GM19395 (cell line): ENCODE results near the gene RAB9A.
"Not testable (repeated sequence)": the region's sequence is repeated elsewhere in the genome, so short reads cannot be mapped to it uniquely, and the experiment has no call there.

Source experiments
- ATAC-seq: cut with Tn5 transposase; IDR thresholded peaks from one replicate; pipeline ENCODE4 v1.9.1; 2021; ENCODE audit warnings: mild to moderate bottlenecking, moderate library complexity; ENCODE audit not compliant: unreplicated experiment

Gene RAB9A

GRCh38 chrX:13688958-13689740 is at the start of gene RAB9A:
Gene RAB9A, plus strand, starts transcription at chrX:13689128. Its CDS starts 19,619 bp downstream, at chrX:13708747.
- ATAC-seq, result peak; percentile 79

- not testable (repeated sequence) for ATAC-seq
Observed at GRCh38 chrX:13641684-13642083, 47.2 kb upstream of the RAB9A start.

- no peak for ATAC-seq
Observed at GRCh38 chrX:13645464-13646153, 43.3 kb upstream of the RAB9A start.

GRCh38 chrX:13646154-13646549 is 42.8 kb upstream of the RAB9A start:
- no peak for ATAC-seq

GRCh38 chrX:13647709-13648212 is 41.2 kb upstream of the RAB9A start:
- no peak for ATAC-seq

GRCh38 chrX:13648336-13648735 is 40.6 kb upstream of the RAB9A start:
- ATAC-seq, result not testable (repeated sequence)

- ATAC-seq, result no peak
Observed at GRCh38 chrX:13649838-13650237, 39.1 kb upstream of the RAB9A start.

- ATAC-seq, result no peak
Observed at GRCh38 chrX:13650318-13650717, 38.6 kb upstream of the RAB9A start.

GRCh38 chrX:13651150-13651549 is 37.8 kb upstream of the RAB9A start:
- no peak for ATAC-seq

GRCh38 chrX:13652287-13652793 is 36.6 kb upstream of the RAB9A start:
- no peak for ATAC-seq

GRCh38 chrX:13652850-13653693 is 35.9 kb upstream of the RAB9A start, which contains the start of gene TCEANC:
Gene TCEANC, plus strand, starts transcription at chrX:13653141. Its CDS starts 9,368 bp downstream, at chrX:13662509.
- ATAC-seq, result peak; percentile 96

GRCh38 chrX:13654116-13654515 is 34.8 kb upstream of the RAB9A start:
- no peak for ATAC-seq

GRCh38 chrX:13655674-13656073 is 33.3 kb upstream of the RAB9A start:
- no peak for ATAC-seq

- no peak for ATAC-seq
Observed at GRCh38 chrX:13658602-13659001, 30.3 kb upstream of the RAB9A start.

GRCh38 chrX:13659063-13659462 is 29.9 kb upstream of the RAB9A start:
- no peak for ATAC-seq

- peak; percentile 21 for ATAC-seq
Observed at GRCh38 chrX:13661735-13662288, 27.1 kb upstream of the RAB9A start.

GRCh38 chrX:13662355-13662791 is 26.6 kb upstream of the RAB9A start:
- peak; percentile 59 for ATAC-seq

- no peak for ATAC-seq
Observed at GRCh38 chrX:13664020-13664419, 24.9 kb upstream of the RAB9A start.

GRCh38 chrX:13666836-13667235 is 22.1 kb upstream of the RAB9A start:
- no peak for ATAC-seq

- no peak for ATAC-seq
Observed at GRCh38 chrX:13667919-13668318, 21.0 kb upstream of the RAB9A start.
